Astrocyte (in vitro differentiated cells and primary cell): ENCODE results near the gene GSK3B.

ENCODE experiments used
- CTCF ChIP-seq: IDR thresholded peaks from 2 replicates; pipeline ENCODE4 v1.5.1; 2011; ENCODE audit warnings: low read depth, mild to moderate bottlenecking, inconsistent platforms, low read length, moderate library complexity; ENCODE audit not compliant: insufficient read depth
- EZH2 ChIP-seq: IDR thresholded peaks from 2 replicates; pipeline ENCODE4 v1.6.1; 2012; ENCODE audit warnings: mild to moderate bottlenecking, low read length, inconsistent platforms; ENCODE audit not compliant: insufficient read depth

DNA sequence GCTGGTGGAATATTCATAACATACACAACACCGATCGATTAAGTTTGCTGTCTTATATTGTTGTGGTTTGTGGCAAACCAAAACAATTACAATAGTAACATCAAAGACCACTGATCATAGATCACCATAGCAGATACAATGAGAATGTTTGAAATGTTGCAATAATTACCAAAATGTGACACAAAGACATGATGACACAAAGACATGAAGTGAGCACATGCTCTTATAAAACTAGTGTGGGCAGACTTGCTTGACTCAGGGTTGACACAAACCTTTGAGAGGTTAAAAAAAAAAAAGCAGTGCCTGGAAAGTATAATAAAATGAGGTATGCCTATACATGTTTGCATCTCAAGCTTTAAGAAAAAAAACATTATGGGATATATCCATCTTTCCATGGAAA, 182.0 kb downstream of the GSK3B start:
- TF ChIP-seq CTCF: no peak
- no peak for TF ChIP-seq EZH2
